IgD-negative memory B cell (primary cell): ENCODE data around the gene PDE6A. TPM values are rescaled to one million over a fixed set of nuclear protein-coding genes. Genes with fewer than 3 reads are reported as not detected.

Experiments used
- H3K27ac Mint-ChIP-seq, 3 donors: one replicate each; pipeline ENCODE4 v1.8.0; 2020 to 2022; ENCODE audit warnings: mild to moderate bottlenecking in 3 of 3, mixed read lengths in 3 of 3, moderate library complexity in 1 of 3
- H3K27me3 Mint-ChIP-seq: one replicate; pipeline ENCODE4 v1.8.0; 2021; ENCODE audit warnings: mixed read lengths
- H3K36me3 Mint-ChIP-seq: one replicate; pipeline ENCODE4 v1.8.0; 2020; ENCODE audit warnings: mild to moderate bottlenecking, mixed read lengths
- H3K4me1 Mint-ChIP-seq, 3 donors: one replicate each; pipeline ENCODE4 v1.8.0; 2020 to 2022; ENCODE audit warnings: mixed read lengths in 3 of 3, mild to moderate bottlenecking in 1 of 3
- H3K4me3 Mint-ChIP-seq, 4 donors: one replicate each; pipeline ENCODE4 v1.8.0; 2020 to 2022; ENCODE audit warnings: mild to moderate bottlenecking in 4 of 4, mixed read lengths in 4 of 4, moderate library complexity in 3 of 4
- H3K9me3 Mint-ChIP-seq, 3 donors: one replicate each; pipeline ENCODE4 v1.8.0; 2020 to 2021; ENCODE audit warnings: mixed read lengths in 3 of 3, mild to moderate bottlenecking in 1 of 3
- polyA plus RNA-seq: library from polyadenylated mRNA; unstranded; fragments of 300-500 nt; fragmentation: Illumina TruSeq; gene quantifications from one replicate; pipeline ENCODE4 v1.2.3, GENCODE V29; 2021

PDE6A gene
- polyA plus RNA-seq, 1 donor from 2014 or later = 0.05 TPM

DNA sequence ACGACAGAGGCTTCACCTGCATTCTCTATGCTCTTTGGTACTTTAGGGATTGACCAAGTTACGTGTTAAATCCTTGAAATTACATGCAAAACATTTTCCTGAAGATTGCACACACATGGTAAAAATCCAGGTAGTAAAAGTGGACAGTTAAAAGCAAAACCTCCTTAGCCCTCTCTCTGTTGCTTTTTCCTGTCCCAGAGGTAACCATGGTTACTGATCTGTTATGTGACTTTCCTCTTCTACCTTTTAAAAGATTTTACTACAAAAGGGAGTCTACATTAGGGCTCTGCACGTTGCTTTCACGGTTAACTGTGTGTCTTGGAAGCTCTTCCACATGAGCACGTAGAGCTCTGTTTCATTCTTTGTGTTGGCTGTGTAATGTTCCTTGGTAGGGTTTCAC lies 117.5 kb downstream of the PDE6A start:
- peaks cover 0 to 6% (median 3%) of the 10 kb centered on the region in 3 donors for H3K4me1 Mint-ChIP-seq
- no peaks in the 10 kb centered on the region for H3K9me3 Mint-ChIP-seq
- peaks cover 4% of the 10 kb centered on the region for H3K36me3 Mint-ChIP-seq
- no peak overlapping the region for H3K4me3 Mint-ChIP-seq
- peak overlapping the region in 2 of 3 donors; percentile 38 to 41 for H3K27ac Mint-ChIP-seq
- no peaks in the 10 kb centered on the region for H3K27me3 Mint-ChIP-seq

DNA sequence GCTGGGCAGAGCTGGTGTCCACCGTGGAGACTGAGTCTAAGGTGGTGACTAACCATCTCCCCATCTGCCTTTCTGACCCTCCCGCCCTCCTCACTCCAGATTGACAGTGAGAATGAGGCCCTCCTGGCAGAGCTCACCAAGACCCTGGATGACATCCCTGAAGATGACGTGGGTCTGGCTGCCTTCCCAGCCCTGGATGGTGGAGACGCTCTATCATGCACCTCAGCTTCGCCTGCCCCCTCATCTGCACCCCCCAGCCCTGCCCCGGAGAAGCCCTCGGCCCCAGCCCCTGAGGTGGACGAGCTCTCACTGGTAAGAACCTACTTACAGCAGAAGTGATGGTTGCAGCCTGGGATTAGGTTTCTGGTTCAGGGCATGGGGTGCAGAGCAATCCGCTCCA lies 118.0 kb downstream of the PDE6A start:
- Mint-ChIP-seq H3K4me3 (no peak overlapping the region), H3K27me3 (no peaks in the 10 kb centered on the region), H3K36me3 (peaks cover 4% of the 10 kb centered on the region), H3K4me1 (peaks cover 0 to 5% (median 3%) of the 10 kb centered on the region in 3 donors), H3K27ac (no peak overlapping the region), H3K9me3 (no peaks in the 10 kb centered on the region)

DNA sequence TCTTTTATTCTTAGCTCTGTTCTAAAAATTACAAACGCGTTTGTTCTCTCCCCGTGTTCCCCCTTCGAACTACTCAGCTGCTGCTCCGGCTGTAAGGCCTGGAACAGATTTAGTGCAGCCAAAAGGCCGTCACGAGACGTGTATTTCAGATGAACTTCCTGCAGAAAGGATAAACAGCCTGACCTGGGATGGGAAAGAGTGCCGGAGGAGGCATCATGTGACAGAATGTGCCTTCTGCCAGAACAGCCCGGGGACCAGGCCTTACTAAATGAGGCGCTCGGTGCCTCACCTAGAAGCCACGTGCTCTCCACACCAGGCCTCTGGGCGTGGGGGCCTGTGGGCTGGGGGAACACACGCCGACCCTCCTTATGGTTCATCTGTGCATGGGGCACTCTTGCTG lies 119.7 kb downstream of the PDE6A start:
- H3K27ac Mint-ChIP-seq = no peak overlapping the region
- H3K9me3 Mint-ChIP-seq = no peaks in the 10 kb centered on the region
- peaks cover 0 to 2% (median 1%) of the 10 kb centered on the region in 3 donors for H3K4me1 Mint-ChIP-seq
- peaks cover 5% of the 10 kb centered on the region for H3K36me3 Mint-ChIP-seq
- no peak overlapping the region for H3K4me3 Mint-ChIP-seq
- no peaks in the 10 kb centered on the region for H3K27me3 Mint-ChIP-seq

DNA sequence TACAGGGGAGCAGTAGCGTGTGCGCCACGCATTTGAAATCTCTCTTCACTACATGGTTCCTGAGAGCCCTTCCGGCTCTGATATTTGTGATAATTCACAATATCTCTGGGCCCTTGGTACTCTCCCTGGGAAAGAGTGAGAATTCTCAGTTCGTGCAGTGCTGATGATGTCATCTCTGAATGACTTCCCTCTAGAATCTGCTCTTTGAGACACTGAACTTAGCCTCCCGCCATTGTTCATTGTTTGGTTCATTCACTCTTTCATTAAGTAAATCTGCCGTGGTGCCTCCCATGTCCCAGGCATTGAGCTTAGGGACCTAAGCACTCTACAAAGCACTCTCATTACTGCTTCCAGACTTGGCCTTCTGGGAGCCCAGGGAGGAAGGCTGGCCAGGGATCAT lies 120.5 kb downstream of the PDE6A start:
- Mint-ChIP-seq H3K4me3 (no peak overlapping the region), H3K36me3 (peaks cover 5% of the 10 kb centered on the region), H3K27ac (peak overlapping the region in 1 of 3 donors; percentile 69), H3K4me1 (peaks cover 0 to 2% (median 1%) of the 10 kb centered on the region in 3 donors), H3K27me3 (no peaks in the 10 kb centered on the region), H3K9me3 (no peaks in the 10 kb centered on the region)

DNA sequence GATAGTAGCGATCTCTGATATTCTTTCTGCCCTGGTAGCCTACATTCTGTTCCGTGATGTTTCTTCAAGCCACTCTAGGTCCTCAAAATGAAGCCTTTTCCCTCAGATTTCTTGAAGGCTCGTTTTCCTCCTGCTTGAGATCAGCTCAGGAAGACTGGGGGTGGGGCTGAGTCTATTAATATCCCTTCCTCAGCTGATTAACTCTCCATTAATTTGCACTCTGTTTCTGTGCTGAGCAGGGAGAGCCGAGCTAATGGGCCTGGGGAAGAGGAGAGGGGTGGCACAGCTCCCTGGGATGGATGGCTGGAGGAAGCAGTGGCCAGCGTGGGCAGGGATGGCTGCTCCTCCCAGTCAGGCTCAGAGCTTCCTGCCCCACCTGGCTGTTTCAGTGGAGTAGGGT lies 121.2 kb downstream of the PDE6A start:
- Mint-ChIP-seq H3K27ac (no peak overlapping the region), H3K27me3 (no peaks in the 10 kb centered on the region), H3K4me3 (no peak overlapping the region), H3K4me1 (no peaks in the 10 kb centered on the region), H3K9me3 (no peaks in the 10 kb centered on the region), H3K36me3 (peaks cover 5% of the 10 kb centered on the region)

DNA sequence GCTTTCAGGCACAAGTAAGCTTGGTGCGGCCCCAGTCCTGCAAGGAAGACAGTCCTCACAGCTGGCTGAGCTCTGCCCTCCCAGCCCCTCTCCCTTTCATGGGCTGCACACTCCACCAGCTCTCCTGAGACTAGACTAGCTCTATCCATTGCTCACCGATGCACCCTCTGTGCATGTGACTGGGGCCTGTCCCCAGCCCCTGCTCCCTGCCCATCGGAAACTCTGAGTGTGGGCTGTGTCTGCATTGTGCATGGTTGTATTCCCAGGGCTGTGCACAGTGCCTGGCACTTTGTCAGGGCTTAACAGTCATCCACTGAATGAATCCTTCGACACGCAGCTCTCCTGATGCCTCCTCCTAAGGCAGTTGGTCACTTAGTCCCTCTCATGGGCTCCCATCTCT lies 122.3 kb downstream of the PDE6A start:
- Mint-ChIP-seq H3K9me3 (no peaks in the 10 kb centered on the region), H3K4me3 (no peak overlapping the region), H3K4me1 (peaks cover 0 to 3% (median 3%) of the 10 kb centered on the region in 3 donors), H3K36me3 (peaks cover 7% of the 10 kb centered on the region), H3K27me3 (no peaks in the 10 kb centered on the region), H3K27ac (peak overlapping the region in 1 of 3 donors; percentile 31)

DNA sequence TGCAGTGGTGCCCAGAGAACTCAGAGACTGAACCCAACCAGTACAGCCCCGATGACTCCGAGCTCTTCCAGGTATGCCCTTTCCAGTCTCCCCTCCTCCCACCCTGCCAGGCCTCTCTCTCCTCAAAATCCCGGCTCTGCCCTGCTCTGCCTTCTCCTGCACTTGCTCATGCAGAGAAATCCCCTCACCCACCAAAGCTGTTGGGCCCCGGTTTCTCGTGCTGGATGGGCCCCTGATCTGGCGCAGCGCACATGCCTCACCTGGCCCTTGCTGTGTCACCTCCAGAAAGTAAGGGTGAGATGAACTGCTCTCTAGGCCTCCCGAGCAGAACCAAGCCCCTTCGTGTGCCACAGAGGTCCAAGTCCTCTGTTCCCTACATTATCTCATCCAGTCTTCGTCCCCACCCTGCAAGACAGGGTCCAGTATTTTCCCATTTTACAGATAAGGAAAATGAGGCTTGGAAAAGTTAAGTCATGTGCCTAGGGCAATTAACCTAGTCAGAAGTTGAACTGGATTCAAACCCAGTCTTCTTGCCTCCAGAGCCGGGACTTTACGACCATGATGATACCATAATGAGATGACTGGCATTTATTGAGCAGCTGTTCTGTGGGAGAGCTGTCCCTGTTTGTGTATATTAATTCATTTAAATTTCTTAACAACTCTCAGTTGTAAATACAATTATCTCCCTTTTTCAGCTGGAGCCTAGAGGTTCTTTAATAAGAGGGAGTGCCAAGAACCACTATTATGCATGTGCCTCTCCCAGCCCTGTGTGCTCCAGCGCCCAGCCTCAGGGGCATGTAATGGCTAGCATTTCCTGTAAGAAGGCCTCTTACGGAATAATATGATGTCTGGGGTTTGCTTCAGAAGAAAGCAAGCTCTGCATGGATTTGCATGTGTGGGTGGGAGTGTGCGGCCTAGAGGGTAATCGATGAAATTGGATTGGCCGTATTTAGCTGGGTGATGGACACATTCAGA lies 123.8 kb downstream of the PDE6A start:
- H3K36me3 Mint-ChIP-seq = peaks cover 14% of the 10 kb centered on the region

DNA sequence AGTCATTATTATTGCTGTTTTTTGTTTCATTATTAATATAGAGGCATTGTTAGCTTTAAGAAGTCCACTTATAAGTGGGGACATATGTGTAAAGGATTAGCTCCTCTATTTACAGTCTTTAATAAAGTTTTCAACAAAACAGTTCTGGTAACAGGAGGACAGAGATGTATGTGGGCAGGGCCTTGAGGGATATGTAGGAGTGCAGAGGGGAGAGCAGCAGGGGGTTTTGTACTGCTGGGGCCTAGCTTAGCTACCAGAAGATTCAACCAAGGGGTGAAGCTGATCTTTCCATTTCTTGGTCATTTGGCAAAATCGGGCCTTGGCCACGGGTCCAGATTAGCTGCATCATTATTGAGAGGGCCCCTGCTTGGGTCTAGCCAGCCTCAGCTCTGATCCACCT lies 124.6 kb downstream of the PDE6A start:
- Mint-ChIP-seq H3K36me3 (peaks cover 12% of the 10 kb centered on the region), H3K4me1 (peaks cover 3 to 8% (median 5%) of the 10 kb centered on the region in 3 donors), H3K9me3 (no peaks in the 10 kb centered on the region), H3K27ac (no peak overlapping the region), H3K4me3 (no peak overlapping the region), H3K27me3 (no peaks in the 10 kb centered on the region)

More for the DNA sequence above, 123.8 kb downstream of the PDE6A start:
- peaks cover 3 to 6% (median 5%) of the 10 kb centered on the region in 3 donors for H3K4me1 Mint-ChIP-seq
- H3K27ac Mint-ChIP-seq = no peak overlapping the region
- H3K27me3 Mint-ChIP-seq = no peaks in the 10 kb centered on the region
- no peak overlapping the region for H3K4me3 Mint-ChIP-seq
- H3K9me3 Mint-ChIP-seq = no peaks in the 10 kb centered on the region

DNA sequence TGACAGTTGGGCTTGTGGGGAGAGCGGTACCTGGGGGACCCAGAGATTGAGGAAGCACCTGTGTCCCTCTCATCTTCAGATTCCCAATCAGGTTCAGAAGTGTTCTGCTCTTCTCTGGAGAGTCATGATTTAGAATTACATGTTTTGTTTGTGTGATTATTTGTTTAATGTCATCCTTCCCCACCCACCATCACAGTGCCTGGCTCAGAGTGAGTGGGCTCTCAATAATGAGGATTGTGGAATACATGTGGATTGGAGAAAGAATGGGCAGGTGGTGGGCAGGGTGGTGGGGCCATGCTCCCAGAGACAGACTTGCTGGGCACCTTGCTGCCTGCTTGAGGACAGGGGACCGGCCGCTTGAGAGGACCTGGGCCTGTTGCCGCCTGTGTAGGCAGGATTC lies 126.5 kb downstream of the PDE6A start:
- peaks cover 12% of the 10 kb centered on the region for H3K36me3 Mint-ChIP-seq

DNA sequence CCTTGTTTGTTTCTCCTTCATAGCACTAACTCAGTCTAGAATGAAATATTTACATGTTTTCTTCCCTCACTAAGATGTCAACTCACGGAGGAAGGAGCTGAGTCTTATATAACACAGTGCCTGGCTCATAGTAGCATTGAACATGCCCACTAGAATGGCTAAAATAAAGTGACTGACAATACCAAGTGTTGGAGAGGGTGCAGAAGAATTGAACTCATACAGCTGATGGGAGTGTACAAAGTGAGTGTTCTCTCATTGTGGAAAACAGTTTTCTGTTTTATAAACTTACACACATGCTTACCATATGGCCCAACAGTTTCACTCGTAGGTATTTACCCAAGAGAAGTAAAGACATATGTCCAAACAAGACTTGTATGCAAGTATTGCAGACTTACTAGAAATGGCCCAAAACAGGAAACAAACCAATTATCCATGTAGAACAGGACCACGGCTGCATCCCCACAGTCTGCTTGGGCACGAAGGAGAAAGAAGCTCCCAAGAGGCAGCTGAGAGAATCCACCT lies 127.0 kb downstream of the PDE6A start:
- Mint-ChIP-seq H3K4me1 (peaks cover 3 to 12% (median 5%) of the 10 kb centered on the region in 3 donors), H3K4me3 (no peak overlapping the region), H3K36me3 (peaks cover 14% of the 10 kb centered on the region), H3K27me3 (no peaks in the 10 kb centered on the region), H3K9me3 (no peaks in the 10 kb centered on the region), H3K27ac (no peak overlapping the region)

More for the DNA sequence above, 126.5 kb downstream of the PDE6A start:
- H3K9me3 Mint-ChIP-seq = no peaks in the 10 kb centered on the region
- H3K27ac Mint-ChIP-seq = no peak overlapping the region
- H3K27me3 Mint-ChIP-seq = no peaks in the 10 kb centered on the region
- H3K4me3 Mint-ChIP-seq = no peak overlapping the region
- H3K4me1 Mint-ChIP-seq = peaks cover 3 to 10% (median 5%) of the 10 kb centered on the region in 3 donors

DNA sequence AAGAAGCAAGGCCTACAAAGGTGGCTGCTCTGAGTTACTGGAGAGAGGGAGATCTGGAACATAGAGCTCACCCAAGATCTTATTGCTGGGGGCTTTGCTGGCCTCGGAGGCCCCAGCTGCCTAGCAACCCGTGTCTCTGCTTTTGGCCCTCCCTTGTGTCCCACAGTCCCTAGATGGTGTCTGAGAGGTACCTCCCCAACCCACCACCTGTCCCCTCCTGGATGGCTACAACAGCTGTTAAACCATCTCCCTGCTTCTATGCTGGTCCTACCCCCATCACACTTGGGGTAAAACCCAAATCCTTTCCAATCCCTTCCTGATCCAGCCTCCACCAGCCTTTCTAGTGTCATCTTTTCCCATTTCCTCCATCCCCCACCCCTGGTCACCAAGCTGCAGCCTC lies 127.9 kb downstream of the PDE6A start:
- Mint-ChIP-seq H3K27ac (no peak overlapping the region), H3K27me3 (no peaks in the 10 kb centered on the region), H3K36me3 (peaks cover 14% of the 10 kb centered on the region)

DNA sequence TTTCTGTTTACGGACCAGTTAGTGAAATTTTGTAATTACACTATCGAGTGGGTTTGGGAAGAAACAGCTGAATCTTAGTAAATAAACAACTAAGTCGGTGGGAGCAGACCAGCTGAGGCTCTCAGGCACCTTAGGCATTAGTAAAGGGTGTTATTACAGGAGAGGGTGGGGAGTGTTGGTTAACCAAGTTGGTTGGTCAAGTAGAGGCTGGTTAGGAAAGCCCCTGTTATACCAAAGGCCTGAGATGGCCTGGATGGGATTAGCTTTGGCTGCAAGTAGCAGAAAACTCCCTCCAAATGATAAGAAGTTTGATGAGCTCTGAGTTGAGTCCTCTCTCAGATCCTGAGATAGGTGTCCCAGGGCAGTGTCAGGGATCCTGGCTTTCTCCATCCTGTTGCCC lies 133.1 kb downstream of the PDE6A start:
- peaks cover 2 to 19% (median 5%) of the 10 kb centered on the region in 3 donors for H3K4me1 Mint-ChIP-seq
- no peak overlapping the region for H3K4me3 Mint-ChIP-seq
- H3K27ac Mint-ChIP-seq = peak overlapping the region in 1 of 3 donors; percentile 11

More for the DNA sequence above, 127.9 kb downstream of the PDE6A start:
- Mint-ChIP-seq H3K9me3 (no peaks in the 10 kb centered on the region), H3K4me3 (no peak overlapping the region), H3K4me1 (peaks cover 4 to 15% (median 5%) of the 10 kb centered on the region in 3 donors)

DNA sequence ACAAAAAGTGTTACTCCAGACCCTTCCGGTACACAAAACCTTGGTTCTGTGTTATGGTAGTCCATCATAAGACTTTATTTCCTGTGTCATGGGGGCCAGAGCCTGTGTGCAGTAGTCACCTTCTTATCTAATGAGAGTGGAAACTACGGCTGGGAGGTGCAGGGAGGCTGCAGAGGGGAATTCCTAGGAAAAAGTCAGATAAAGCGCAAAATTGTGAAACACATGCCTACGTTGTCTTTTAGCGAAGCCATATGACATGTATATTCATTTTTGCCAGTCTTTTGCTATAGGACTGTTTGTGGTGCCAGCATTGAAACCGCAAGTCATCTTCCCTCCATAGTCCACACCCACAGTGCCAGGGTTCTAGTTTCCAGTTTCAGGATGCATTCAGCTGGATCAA lies 133.7 kb downstream of the PDE6A start:
- peaks cover 0 to 17% (median 2%) of the 10 kb centered on the region in 3 donors for H3K4me1 Mint-ChIP-seq
- H3K27ac Mint-ChIP-seq = peak overlapping the region in 1 of 3 donors; percentile 11
- H3K27me3 Mint-ChIP-seq = no peaks in the 10 kb centered on the region
- no peaks in the 10 kb centered on the region for H3K9me3 Mint-ChIP-seq
- no peak overlapping the region for H3K4me3 Mint-ChIP-seq
- H3K36me3 Mint-ChIP-seq = peaks cover 2% of the 10 kb centered on the region

More for the DNA sequence above, 133.1 kb downstream of the PDE6A start:
- Mint-ChIP-seq H3K27me3 (no peaks in the 10 kb centered on the region), H3K9me3 (no peaks in the 10 kb centered on the region), H3K36me3 (peaks cover 5% of the 10 kb centered on the region)

DNA sequence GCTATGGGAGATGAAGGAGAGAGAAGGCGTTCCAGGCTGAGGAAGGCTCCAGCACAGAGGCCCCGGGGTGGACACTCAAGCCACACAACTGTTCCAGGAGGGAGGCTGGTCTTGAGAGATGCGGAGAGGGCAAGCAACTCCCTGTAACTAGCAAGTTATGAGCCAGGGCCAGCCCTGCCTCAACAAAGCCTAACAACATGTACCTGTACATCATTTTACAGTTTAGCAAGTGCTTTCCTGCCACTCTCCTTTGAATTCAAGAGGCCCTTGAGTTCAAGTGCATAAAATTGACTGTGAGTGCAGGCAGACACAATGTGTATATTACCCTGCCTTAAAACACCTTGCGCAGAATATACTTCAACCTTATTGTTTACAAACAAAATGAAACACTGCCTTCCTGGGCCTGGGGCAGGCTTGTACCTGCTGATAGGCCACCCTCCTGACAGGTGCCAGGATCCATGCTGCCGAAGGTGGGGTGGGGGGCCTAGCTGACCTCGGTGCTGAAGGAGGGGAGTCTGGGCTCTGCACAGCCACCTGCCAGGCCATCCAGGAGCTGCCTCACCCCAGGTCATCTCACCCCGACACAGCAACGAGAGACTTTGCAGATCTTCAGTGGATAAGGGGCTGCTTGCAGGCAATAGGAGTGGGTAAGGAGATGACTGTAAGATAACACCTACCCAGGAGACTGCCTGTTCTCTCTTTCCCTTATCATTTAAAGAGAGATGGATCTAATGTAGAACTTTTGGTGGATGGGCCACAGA lies 134.5 kb downstream of the PDE6A start:
- Mint-ChIP-seq H3K36me3 (peaks cover 2% of the 10 kb centered on the region), H3K9me3 (no peaks in the 10 kb centered on the region), H3K27ac (no peak overlapping the region), H3K27me3 (no peaks in the 10 kb centered on the region), H3K4me3 (no peak overlapping the region), H3K4me1 (peaks cover 2 to 16% (median 2%) of the 10 kb centered on the region in 3 donors)
